Measurements from ENCODE around the gene RNF220. TPM values are rescaled to one million over a fixed set of nuclear protein-coding genes. Genes with fewer than 3 reads are reported as not detected.

Gene RNF220
- total RNA-seq, 2 donors from 2014 or later: 85.4 to 124 TPM

DNA sequence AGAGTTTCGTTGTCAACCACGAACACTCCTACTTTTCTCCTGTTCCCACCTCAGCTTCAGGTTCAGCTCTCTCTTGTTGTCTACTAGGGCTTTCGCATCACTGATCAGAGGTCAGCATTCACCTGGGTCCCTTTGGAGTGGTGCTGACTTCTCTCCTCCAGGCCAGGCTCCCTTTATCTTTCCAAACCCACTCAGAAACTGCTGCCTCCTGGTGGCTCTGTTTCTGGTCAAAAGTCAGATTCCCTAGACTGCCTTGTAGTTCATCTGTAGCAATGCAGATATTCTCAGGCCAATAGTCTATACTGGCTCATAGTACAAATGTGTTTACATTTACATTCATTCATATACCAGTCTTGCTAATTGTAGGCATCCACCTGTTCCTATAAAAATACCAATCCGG, 43.6 kb upstream of the RNF220 start:
- H3K4me1 ChIP-seq: no peaks in the 10 kb centered on the region
- no peak overlapping the region for H3K27ac ChIP-seq
- ATAC-seq: no peak
- no peaks in the 10 kb centered on the region for H3K9me3 ChIP-seq
- TF ChIP-seq POLR2A (IDR thresholded peaks at IDR 0.05): no peak
- TF ChIP-seq, protein P1, sequence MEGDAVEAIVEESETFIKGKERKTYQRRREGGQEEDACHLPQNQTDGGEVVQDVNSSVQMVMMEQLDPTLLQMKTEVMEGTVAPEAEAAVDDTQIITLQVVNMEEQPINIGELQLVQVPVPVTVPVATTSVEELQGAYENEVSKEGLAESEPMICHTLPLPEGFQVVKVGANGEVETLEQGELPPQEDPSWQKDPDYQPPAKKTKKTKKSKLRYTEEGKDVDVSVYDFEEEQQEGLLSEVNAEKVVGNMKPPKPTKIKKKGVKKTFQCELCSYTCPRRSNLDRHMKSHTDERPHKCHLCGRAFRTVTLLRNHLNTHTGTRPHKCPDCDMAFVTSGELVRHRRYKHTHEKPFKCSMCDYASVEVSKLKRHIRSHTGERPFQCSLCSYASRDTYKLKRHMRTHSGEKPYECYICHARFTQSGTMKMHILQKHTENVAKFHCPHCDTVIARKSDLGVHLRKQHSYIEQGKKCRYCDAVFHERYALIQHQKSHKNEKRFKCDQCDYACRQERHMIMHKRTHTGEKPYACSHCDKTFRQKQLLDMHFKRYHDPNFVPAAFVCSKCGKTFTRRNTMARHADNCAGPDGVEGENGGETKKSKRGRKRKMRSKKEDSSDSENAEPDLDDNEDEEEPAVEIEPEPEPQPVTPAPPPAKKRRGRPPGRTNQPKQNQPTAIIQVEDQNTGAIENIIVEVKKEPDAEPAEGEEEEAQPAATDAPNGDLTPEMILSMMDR (IDR thresholded peaks at IDR 0.05): peak in 2 of 7 experiments; percentile 8 to 17
- intact Hi-C loops (cut with DNase I): no loop called here
- H3K4me3 ChIP-seq: no peak overlapping the region
- 65 to 74% methylated on average over 4 of the region's 4 CpGs for WGBS, 2 donors
- no peaks in the 10 kb centered on the region for H3K27me3 ChIP-seq
- H3K36me3 ChIP-seq (replicated peaks in 1 of 2; ENCODE audit: insufficient read depth in 1 of 2, low read depth in 2 of 2): no peaks in the 10 kb centered on the region
- no peak for DNase-seq

DNA sequence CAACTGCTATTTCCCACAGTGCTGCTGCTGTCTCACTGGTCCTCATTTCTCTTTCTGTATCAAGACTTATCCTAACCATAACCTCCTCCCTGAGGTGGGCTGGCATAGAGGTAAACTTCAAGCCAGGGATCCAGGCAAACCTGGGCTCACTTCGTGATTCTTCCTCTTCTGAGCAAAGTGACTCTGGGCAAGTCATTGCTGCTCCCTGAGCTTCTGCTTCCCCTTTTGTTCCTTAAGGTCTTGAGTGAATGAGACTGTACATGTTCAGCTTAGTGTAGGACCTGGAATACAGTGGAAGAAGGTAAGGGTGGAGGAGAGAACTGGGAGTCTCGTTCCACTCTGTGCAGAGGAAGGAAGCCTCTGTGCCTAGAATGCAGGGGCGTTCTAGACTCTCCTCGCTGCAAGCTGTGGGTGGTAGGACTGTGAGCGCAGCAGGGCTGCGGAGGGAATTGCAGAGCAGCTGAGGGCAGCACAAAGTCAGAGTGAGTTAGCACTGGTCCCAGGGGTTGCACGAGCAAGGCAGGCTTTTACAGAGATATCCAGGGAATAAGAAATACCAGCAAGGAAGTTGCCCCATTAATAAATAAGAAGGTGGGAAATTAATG, 38.6 kb upstream of the RNF220 start:
- ATAC-seq (no peak), DNase-seq (no peak)
- Histone ChIP-seq H3K27ac (no peak overlapping the region), H3K27me3 (no peaks in the 10 kb centered on the region), H3K4me3 (no peak overlapping the region), H3K9me3 (no peaks in the 10 kb centered on the region), H3K4me1 (no peaks in the 10 kb centered on the region), H3K36me3 (replicated peaks in 1 of 2; ENCODE audit: insufficient read depth in 1 of 2, low read depth in 2 of 2) (no peaks in the 10 kb centered on the region)
- intact Hi-C loops (cut with DNase I): no loop called here
- WGBS, 2 donors: 76 to 84% methylated on average over 7 of the region's 7 CpGs
- TF ChIP-seq, protein P1 (IDR thresholded peaks at IDR 0.05): no peak
- TF ChIP-seq POLR2A (IDR thresholded peaks at IDR 0.05): no peak

DNA sequence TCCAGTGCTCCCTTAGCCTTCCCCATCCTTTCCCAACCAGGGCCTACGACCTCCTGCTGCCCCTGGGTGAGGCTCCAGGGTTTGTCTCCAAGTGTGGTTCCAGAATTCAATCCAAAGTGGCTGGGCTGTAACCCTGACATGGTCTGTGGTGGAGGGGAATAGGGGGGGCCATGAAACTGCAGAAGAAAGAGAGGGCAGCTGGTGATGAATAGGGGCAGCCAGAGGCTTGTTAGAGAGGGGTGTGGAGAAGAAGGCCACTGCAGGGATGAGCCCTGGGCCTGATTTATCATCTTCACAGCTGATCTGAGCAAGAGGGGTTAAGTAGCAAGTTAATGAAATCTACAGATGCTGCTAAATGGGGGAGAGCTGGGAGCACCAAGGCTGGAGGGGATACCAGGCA, 37.1 kb upstream of the RNF220 start:
- no peak overlapping the region for H3K27ac ChIP-seq
- H3K36me3 ChIP-seq (replicated peaks in 1 of 2; ENCODE audit: insufficient read depth in 1 of 2, low read depth in 2 of 2): no peaks in the 10 kb centered on the region
- TF ChIP-seq, protein P1 (IDR thresholded peaks at IDR 0.05): no peak
- no peak for TF ChIP-seq POLR2A (IDR thresholded peaks at IDR 0.05)
- WGBS, 2 donors: 77 to 82% methylated on average over 1 of the region's 1 CpG
- H3K4me3 ChIP-seq: no peak overlapping the region
- no peaks in the 10 kb centered on the region for H3K4me1 ChIP-seq
- ATAC-seq: no peak
- no peaks in the 10 kb centered on the region for H3K27me3 ChIP-seq
- DNase-seq: no peak
- H3K9me3 ChIP-seq: no peaks in the 10 kb centered on the region
- intact Hi-C loops (cut with DNase I): no loop called here

DNA sequence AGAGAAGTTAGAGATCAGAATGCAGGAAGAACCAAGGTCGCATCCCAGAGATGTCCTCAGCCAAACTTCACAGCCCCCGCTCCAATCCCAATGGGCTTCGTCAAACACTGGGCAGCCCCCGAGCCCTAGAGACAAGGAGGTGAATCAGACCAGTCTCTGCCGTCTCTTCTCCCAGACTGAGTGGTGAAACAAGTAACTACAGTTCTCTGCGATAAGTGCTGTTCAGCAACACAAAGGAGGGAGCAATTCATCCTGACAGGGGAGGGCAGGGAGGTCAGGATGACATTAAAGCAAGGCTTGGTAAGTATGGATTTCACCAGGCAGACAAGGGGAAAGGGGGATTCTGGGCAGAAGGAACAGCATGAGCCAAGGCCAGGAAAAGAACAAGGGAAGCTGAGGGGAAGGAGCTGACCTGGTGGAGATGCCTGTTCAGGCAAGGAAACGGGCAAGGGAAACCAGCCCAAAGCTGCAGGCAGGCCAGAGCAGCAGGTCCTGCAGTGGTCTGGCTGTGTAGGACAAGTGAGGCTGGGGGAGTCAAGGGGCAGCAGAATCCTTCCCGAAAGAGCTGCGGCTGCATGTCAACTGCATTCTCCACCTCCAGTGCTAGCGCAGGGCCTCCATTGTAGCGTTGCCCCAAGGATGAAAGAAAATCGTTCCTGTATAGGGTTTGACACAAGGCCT, 36.4 kb upstream of the RNF220 start:
- H3K4me3 ChIP-seq: no peak overlapping the region
- H3K27me3 ChIP-seq: no peaks in the 10 kb centered on the region
- no peaks in the 10 kb centered on the region for H3K36me3 ChIP-seq (replicated peaks in 1 of 2; ENCODE audit: insufficient read depth in 1 of 2, low read depth in 2 of 2)
- ATAC-seq (no peak), DNase-seq (no peak)
- intact Hi-C loops (cut with DNase I): no loop called here
- WGBS, 2 donors: 76 to 80% methylated on average over 11 to 12 of the region's 12 CpGs
- H3K4me1 ChIP-seq: no peaks in the 10 kb centered on the region
- no peaks in the 10 kb centered on the region for H3K9me3 ChIP-seq
- H3K27ac ChIP-seq: no peak overlapping the region
- TF ChIP-seq POLR2A (IDR thresholded peaks at IDR 0.05): no peak
- TF ChIP-seq, protein P1 (IDR thresholded peaks at IDR 0.05): no peak

DNA sequence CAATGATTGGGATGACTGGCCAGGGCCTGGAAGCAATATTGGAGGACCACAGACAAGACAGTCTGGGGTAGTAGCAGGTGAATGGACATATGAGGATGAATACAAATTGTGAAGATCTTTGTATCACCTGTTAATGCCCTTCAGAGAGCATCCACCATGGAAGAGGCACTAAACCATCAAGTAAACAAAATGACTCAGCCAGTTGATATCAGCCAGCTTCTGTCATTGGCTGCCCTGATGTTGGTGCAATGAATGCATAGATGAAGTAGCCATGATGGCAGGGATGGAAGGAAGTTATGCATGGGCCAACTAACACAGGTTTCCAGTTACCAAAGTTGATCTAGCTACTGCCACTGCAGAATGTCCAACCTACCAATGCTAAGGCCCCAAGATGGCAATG, 33.8 kb upstream of the RNF220 start:
- intact Hi-C loops (cut with DNase I): loop anchor here (10.0 kb wide), 1 partner anchor 274 kb away; no protein-coding TSS in a partner anchor
- Histone ChIP-seq H3K4me3 (no peak overlapping the region), H3K36me3 (replicated peaks in 1 of 2; ENCODE audit: insufficient read depth in 1 of 2, low read depth in 2 of 2) (no peaks in the 10 kb centered on the region), H3K27me3 (no peaks in the 10 kb centered on the region), H3K27ac (no peak overlapping the region), H3K4me1 (no peaks in the 10 kb centered on the region), H3K9me3 (no peaks in the 10 kb centered on the region)
- DNase-seq (no peak), ATAC-seq (no peak)
- TF ChIP-seq, protein P1 (IDR thresholded peaks at IDR 0.05): no peak
- no peak for TF ChIP-seq POLR2A (IDR thresholded peaks at IDR 0.05)

Data from body of pancreas (tissue), 4 donors.